Measurements from ENCODE around the gene PTPRU. TPM values are rescaled to one million over a fixed set of nuclear protein-coding genes. Genes with fewer than 3 reads are reported as not detected.

PTPRU gene
- total RNA-seq, 1 experiment from 2014 or later = 40.7 TPM

- Histone ChIP-seq H2AFZ (ENCODE audit: low read depth, low read length, poor library complexity, severe bottlenecking) (no peak overlapping the region), H3K4me1 (ENCODE audit: control insufficient read depth in 1 of 2, insufficient read depth in 2 of 2, low read length in 2 of 2) (peaks cover 7 to 14% of the 10 kb centered on the region in 2 experiments; a peak in 3 of 4 replicates), H3K9ac (ENCODE audit: low read length) (no peak overlapping the region), H3K4me2 (ENCODE audit: low read length) (no peak overlapping the region), H3K27me3 (ENCODE audit: insufficient read depth, low read length) (no peaks in the 10 kb centered on the region), H3K27ac (ENCODE audit: low read depth, low read length) (no peak overlapping the region), H3K9me2 (ENCODE audit: insufficient read depth) (no peaks in the 10 kb centered on the region), H3K9me3 (ENCODE audit: control insufficient read depth in 1 of 2, insufficient read depth in 1 of 2, low read depth in 1 of 2, low read length in 2 of 2) (no peaks in the 10 kb centered on the region), H4K20me1 (ENCODE audit: insufficient read depth) (no peaks in the 10 kb centered on the region), H3K36me3 (ENCODE audit: control insufficient read depth in 1 of 2, insufficient read depth in 2 of 2, low read length in 2 of 2) (peaks cover 0 to 11% of the 10 kb centered on the region in 2 experiments; a peak in 2 of 4 replicates), H3K79me2 (ENCODE audit: insufficient read depth, low read length) (peaks cover 73% of the 10 kb centered on the region), H3K4me3 (replicated peaks in 1 of 2; ENCODE audit: low read depth in 1 of 2, low read length in 2 of 2) (no peak overlapping the region)
- no peak for DNase-seq (ENCODE audit: low read depth, low spot score)
- ChIA-PET POLR2A (no interaction called here), CTCF (no interaction called here), RAD21 (ENCODE audit: low non-redundant PET in 1 of 2, low total read pairs in 2 of 2, uncharacterized antibody in 2 of 2, unreplicated experiment in 2 of 2) (no interaction called here)
- no peak for TF ChIP-seq YY1 (IDR thresholded peaks at IDR 0.05; ENCODE audit: extremely low read depth, insufficient replicate concordance, low read depth, low read length)
- TF ChIP-seq ELF1 (IDR thresholded peaks at IDR 0.05; ENCODE audit: borderline replicate concordance, low read depth) = no peak
- TF ChIP-seq, protein P1, sequence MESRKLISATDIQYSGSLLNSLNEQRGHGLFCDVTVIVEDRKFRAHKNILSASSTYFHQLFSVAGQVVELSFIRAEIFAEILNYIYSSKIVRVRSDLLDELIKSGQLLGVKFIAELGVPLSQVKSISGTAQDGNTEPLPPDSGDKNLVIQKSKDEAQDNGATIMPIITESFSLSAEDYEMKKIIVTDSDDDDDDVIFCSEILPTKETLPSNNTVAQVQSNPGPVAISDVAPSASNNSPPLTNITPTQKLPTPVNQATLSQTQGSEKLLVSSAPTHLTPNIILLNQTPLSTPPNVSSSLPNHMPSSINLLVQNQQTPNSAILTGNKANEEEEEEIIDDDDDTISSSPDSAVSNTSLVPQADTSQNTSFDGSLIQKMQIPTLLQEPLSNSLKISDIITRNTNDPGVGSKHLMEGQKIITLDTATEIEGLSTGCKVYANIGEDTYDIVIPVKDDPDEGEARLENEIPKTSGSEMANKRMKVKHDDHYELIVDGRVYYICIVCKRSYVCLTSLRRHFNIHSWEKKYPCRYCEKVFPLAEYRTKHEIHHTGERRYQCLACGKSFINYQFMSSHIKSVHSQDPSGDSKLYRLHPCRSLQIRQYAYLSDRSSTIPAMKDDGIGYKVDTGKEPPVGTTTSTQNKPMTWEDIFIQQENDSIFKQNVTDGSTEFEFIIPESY (IDR thresholded peaks at IDR 0.05; ENCODE audit: extremely low read depth, insufficient replicate concordance, low read length) = no peak
- TF ChIP-seq SIN3A (IDR thresholded peaks at IDR 0.05; ENCODE audit: low read depth) = no peak
- no peak for TF ChIP-seq POLR2A (IDR thresholded peaks at IDR 0.05; ENCODE audit: borderline replicate concordance, extremely low read depth, insufficient read depth, insufficient read length)
- TF ChIP-seq CEBPB (IDR thresholded peaks at IDR 0.05; ENCODE audit: low read depth) = no peak
- TF ChIP-seq, protein P2, sequence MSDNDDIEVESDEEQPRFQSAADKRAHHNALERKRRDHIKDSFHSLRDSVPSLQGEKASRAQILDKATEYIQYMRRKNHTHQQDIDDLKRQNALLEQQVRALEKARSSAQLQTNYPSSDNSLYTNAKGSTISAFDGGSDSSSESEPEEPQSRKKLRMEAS (IDR thresholded peaks at IDR 0.05) = no peak
- TF ChIP-seq, protein P3, sequence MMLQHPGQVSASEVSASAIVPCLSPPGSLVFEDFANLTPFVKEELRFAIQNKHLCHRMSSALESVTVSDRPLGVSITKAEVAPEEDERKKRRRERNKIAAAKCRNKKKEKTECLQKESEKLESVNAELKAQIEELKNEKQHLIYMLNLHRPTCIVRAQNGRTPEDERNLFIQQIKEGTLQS (IDR thresholded peaks at IDR 0.05) = no peak
- no peak for TF ChIP-seq POLR2AphosphoS5 (IDR thresholded peaks at IDR 0.05; ENCODE audit: low read depth, low read length)
- ATAC-seq = no peak
- intact Hi-C loops (cut with micrococcal nuclease) = no loop called here
- no TSS peak for BruUV-seq (replicated peaks)
Observed at GRCh38 chr1:29225361-29225760, 11.0 kb upstream of the PTPRU start.
